T-cell (primary cell): ENCODE measurements around the gene FSD1. TPM values are rescaled to one million over a fixed set of nuclear protein-coding genes. Genes with fewer than 3 reads are reported as not detected.

Experiments
- ATAC-seq, 4 experiments: fragments of 200-7000 bp in 3 of 4; fragments of 150-1000 bp in 1 of 4; cut with Tn5 transposase; replicated peaks in 1 of 4; 1 replicate in 3 of 4; 2 replicates in 1 of 4; pipeline ENCODE4 v1.10.0; 2021; ENCODE audit warnings: moderate library complexity in 3 of 4, mild to moderate bottlenecking in 2 of 4, moderate number of reproducible peaks in 1 of 4
- CTCF ChIA-PET, 2 donors: fragments of 300-600 bp; sonication (Branson Sonifier 250); formaldehyde crosslinking; loops; one replicate each; lab custom pipeline; 2022; ENCODE audit warnings: antibody characterized with exemption in 2 of 2; lab: Charles Lee
- POLR2A ChIA-PET, 2 donors: fragments of 300-600 bp; sonication (Branson Sonifier 250); formaldehyde crosslinking; loops; one replicate each; lab custom pipeline; 2022; ENCODE audit warnings: antibody characterized with exemption in 2 of 2; lab: Charles Lee
- DNase-seq, 35 experiments: peaks; one replicate each; pipeline versions ENCODE4 v3.0.0 to v3.0.0-alpha.2; 2013 to 2023
- H3K27ac ChIP-seq: one replicate; pipeline ENCODE4 v1.5.1; 2013; ENCODE audit warnings: low read length
- H3K27me3 ChIP-seq, 2 experiments: replicated peaks in 1 of 2; 1 replicate in 1 of 2; 2 replicates in 1 of 2; pipeline versions ENCODE4 v1.6.1 to v1.7.0; 2013; ENCODE audit warnings: low read length in 1 of 2, mixed read lengths in 1 of 2; ENCODE audit not compliant: control insufficient read depth in 2 of 2, insufficient read depth in 2 of 2; ENCODE audit errors: extremely low read depth in 1 of 2
- H3K36me3 ChIP-seq, 2 donors: 1 replicate in 1 of 2; 2 replicates in 1 of 2; pipeline versions ENCODE4 v1.6.1 to v1.7.0; 2013; ENCODE audit warnings: low read length in 1 of 2; ENCODE audit not compliant: control insufficient read depth in 2 of 2, insufficient read depth in 1 of 2; ENCODE audit errors: extremely low read depth in 1 of 2
- H3K4me1 ChIP-seq, 2 experiments: 1 replicate in 1 of 2; 2 replicates in 1 of 2; pipeline versions ENCODE4 v1.6.1 to v1.7.0; 2013; ENCODE audit warnings: low read length in 2 of 2, mixed read lengths in 1 of 2; ENCODE audit not compliant: insufficient read depth in 2 of 2, control insufficient read depth in 1 of 2; ENCODE audit errors: extremely low read depth in 1 of 2
- H3K4me3 ChIP-seq, 2 donors: 1 replicate in 1 of 2; 2 replicates in 1 of 2; pipeline versions ENCODE4 v1.5.1 to v1.7.0; 2013; ENCODE audit warnings: mild to moderate bottlenecking in 2 of 2, low read length in 1 of 2, moderate library complexity in 1 of 2; ENCODE audit not compliant: control insufficient read depth in 1 of 2; ENCODE audit errors: extremely low read depth in 1 of 2
- H3K9me3 ChIP-seq: 2 replicates; pipeline ENCODE4 v1.7.0; 2013
- H3K27ac Mint-ChIP-seq, 2 donors: one replicate each; pipeline ENCODE4 v1.8.0; 2020 to 2021; ENCODE audit warnings: mild to moderate bottlenecking in 2 of 2, mixed read lengths in 2 of 2
- H3K27me3 Mint-ChIP-seq, 2 donors: one replicate each; pipeline ENCODE4 v1.8.0; 2021 to 2022; ENCODE audit warnings: mixed read lengths in 2 of 2
- H3K36me3 Mint-ChIP-seq: one replicate; pipeline ENCODE4 v1.8.0; 2021; ENCODE audit warnings: mixed read lengths
- H3K4me1 Mint-ChIP-seq, 3 donors: one replicate each; pipeline ENCODE4 v1.8.0; 2020 to 2022; ENCODE audit warnings: mixed read lengths in 3 of 3, mild to moderate bottlenecking in 1 of 3
- H3K4me3 Mint-ChIP-seq, 3 donors: one replicate each; pipeline ENCODE4 v1.8.0; 2020 to 2022; ENCODE audit warnings: mild to moderate bottlenecking in 3 of 3, mixed read lengths in 3 of 3, moderate library complexity in 3 of 3
- H3K9me3 Mint-ChIP-seq, 3 donors: one replicate each; pipeline ENCODE4 v1.8.0; 2020 to 2022; ENCODE audit warnings: mixed read lengths in 3 of 3
- WGBS: methylation state at CpG from one replicate; pipeline ENCODE4 v1.1.5; 2013; ENCODE audit warnings: missing lambda C conversion rate; ENCODE audit not compliant: insufficient coverage; 5-methylcytosine and 5-hydroxymethylcytosine counted together
- total RNA-seq, 35 experiments: library from RNA in 6 of 35; stranded (reverse) in 6 of 35; fragments of 120-200 nt in 1 of 35; gene quantifications; one replicate each; pipeline versions ENCODE4 v1.2.1 to v1.2.4 and lab custom pipeline; 2013 to 2026

FSD1 gene
- total RNA-seq, 5 donors from 2014 or later (not counting 1 experiment from before 2014, with no cell fraction given), result 2.8 to 4.1 (median 3.4) TPM

GRCh38 chr19:4362831-4363545 lies 58.6 kb downstream of the FSD1 start:
- Mint-ChIP-seq H3K4me3 (no peak overlapping the region), H3K27me3 (no peaks in the 10 kb centered on the region), H3K4me1 (peaks cover 4 to 6% (median 4%) of the 10 kb centered on the region in 3 donors), H3K9me3 (no peaks in the 10 kb centered on the region), H3K27ac (no peak overlapping the region), H3K36me3 (peaks cover 15% of the 10 kb centered on the region)
- H3K27me3 ChIP-seq, result no peaks in the 10 kb centered on the region
- H3K27ac ChIP-seq, result no peak overlapping the region
- H3K9me3 ChIP-seq, result no peaks in the 10 kb centered on the region
- CTCF ChIA-PET, result no interaction called here
- WGBS, result 89% methylated on average over 18 of the region's 22 CpGs
- POLR2A ChIA-PET, result interaction anchor here in 1 of 2 donors (0.6 kb wide), 1 partner anchor 28 kb away, joined by 3 read pairs; no protein-coding TSS in a partner anchor
- DNase-seq, result no peak
- peak in 2 of 4 experiments; percentile 20 to 24 for ATAC-seq
- no peak overlapping the region for H3K4me3 ChIP-seq
- peaks cover 0 to 6% of the 10 kb centered on the region in 2 experiments for H3K4me1 ChIP-seq
- peaks cover 20 to 63% of the 10 kb centered on the region in 2 donors for H3K36me3 ChIP-seq

GRCh38 chr19:4363571-4364304 lies 59.3 kb downstream of the FSD1 start:
- no peak overlapping the region for H3K4me3 Mint-ChIP-seq
- no peaks in the 10 kb centered on the region for H3K27me3 Mint-ChIP-seq
- WGBS, result 94% methylated on average over 25 of the region's 26 CpGs
- peaks cover 20 to 63% of the 10 kb centered on the region in 2 donors for H3K36me3 ChIP-seq
- peaks cover 15% of the 10 kb centered on the region for H3K36me3 Mint-ChIP-seq
- ChIA-PET CTCF (no interaction called here), POLR2A (no interaction called here)
- H3K4me1 Mint-ChIP-seq, result peaks cover 9 to 12% (median 12%) of the 10 kb centered on the region in 3 donors
- no peaks in the 10 kb centered on the region for H3K9me3 Mint-ChIP-seq
- ATAC-seq (no peak), DNase-seq (no peak)
- H3K27ac Mint-ChIP-seq, result no peak overlapping the region
- no peaks in the 10 kb centered on the region for H3K9me3 ChIP-seq
- no peaks in the 10 kb centered on the region for H3K27me3 ChIP-seq
- H3K4me1 ChIP-seq, result peaks cover 4 to 13% of the 10 kb centered on the region in 2 experiments
- H3K27ac ChIP-seq, result no peak overlapping the region
- no peak overlapping the region for H3K4me3 ChIP-seq

- CTCF ChIA-PET, result interaction anchor here in 1 of 2 donors (0.6 kb wide), 1 partner anchor 61 kb away, joined by 3 read pairs; no protein-coding TSS in a partner anchor
- no peak overlapping the region for H3K4me3 ChIP-seq
- H3K27me3 ChIP-seq, result no peaks in the 10 kb centered on the region
- POLR2A ChIA-PET, result no interaction called here
- Mint-ChIP-seq H3K9me3 (no peaks in the 10 kb centered on the region), H3K4me1 (peaks cover 23 to 26% (median 24%) of the 10 kb centered on the region in 3 donors), H3K27ac (no peak overlapping the region), H3K27me3 (no peaks in the 10 kb centered on the region), H3K36me3 (peaks cover 13% of the 10 kb centered on the region), H3K4me3 (no peak overlapping the region)
- H3K27ac ChIP-seq, result no peak overlapping the region
- H3K9me3 ChIP-seq, result no peaks in the 10 kb centered on the region
- H3K36me3 ChIP-seq, result peaks cover 16 to 53% of the 10 kb centered on the region in 2 donors
- 100% methylated on average over 6 of the region's 16 CpGs for WGBS
- no peak for DNase-seq
- no peak for ATAC-seq
- H3K4me1 ChIP-seq, result peaks cover 8 to 29% of the 10 kb centered on the region in 2 experiments
These were observed 60.9 kb downstream of the FSD1 start for GRCh38 chr19:4365341-4365740.

GRCh38 chr19:4365791-4366665 lies 61.6 kb downstream of the FSD1 start:
- ATAC-seq, result no peak
- H3K27me3 Mint-ChIP-seq, result no peaks in the 10 kb centered on the region
- H3K27me3 ChIP-seq, result no peaks in the 10 kb centered on the region
- H3K9me3 ChIP-seq, result no peaks in the 10 kb centered on the region
- ChIA-PET CTCF (interaction anchor here in 1 of 2 donors (0.6 kb wide), 1 partner anchor 60 kb away, joined by 3 read pairs; no protein-coding TSS in a partner anchor), POLR2A (interaction anchor here in 1 of 2 donors (0.7 kb wide), 1 partner anchor 12 kb away, joined by 9 read pairs; no protein-coding TSS in a partner anchor)
- DNase-seq, result no peak
- H3K4me3 ChIP-seq, result no peak overlapping the region
- H3K9me3 Mint-ChIP-seq, result no peaks in the 10 kb centered on the region
- peak overlapping the region; percentile 6 to 39 for H3K27ac Mint-ChIP-seq
- WGBS, result 94% methylated on average over 16 of the region's 19 CpGs
- H3K4me1 Mint-ChIP-seq, result peaks cover 29 to 33% (median 30%) of the 10 kb centered on the region in 3 donors
- peaks cover 8% of the 10 kb centered on the region for H3K36me3 Mint-ChIP-seq
- no peak overlapping the region for H3K4me3 Mint-ChIP-seq
- peaks cover 16 to 48% of the 10 kb centered on the region in 2 donors for H3K36me3 ChIP-seq
- no peak overlapping the region for H3K27ac ChIP-seq
- peaks cover 14 to 36% of the 10 kb centered on the region in 2 experiments for H3K4me1 ChIP-seq

- no peaks in the 10 kb centered on the region for H3K27me3 Mint-ChIP-seq
- H3K27me3 ChIP-seq, result no peaks in the 10 kb centered on the region
- 97% methylated on average over 7 of the region's 16 CpGs for whole genome bisulfite sequencing
- DNase-seq, result no peak
- ChIA-PET CTCF (no interaction called here), POLR2A (interaction anchor here in 1 of 2 donors (0.7 kb wide), 1 partner anchor 11 kb away, joined by 9 read pairs; no protein-coding TSS in a partner anchor)
- peaks cover 12 to 47% of the 10 kb centered on the region in 2 donors for H3K36me3 ChIP-seq
- ATAC-seq, result no peak
- H3K27ac Mint-ChIP-seq, result peak overlapping the region; percentile 66 to 89
- H3K36me3 Mint-ChIP-seq, result peaks cover 8% of the 10 kb centered on the region
- no peak overlapping the region for H3K4me3 ChIP-seq
- no peak overlapping the region for H3K27ac ChIP-seq
- peaks cover 16 to 44% of the 10 kb centered on the region in 2 experiments for H3K4me1 ChIP-seq
- H3K4me3 Mint-ChIP-seq, result no peak overlapping the region
- H3K9me3 ChIP-seq, result no peaks in the 10 kb centered on the region
- no peaks in the 10 kb centered on the region for H3K9me3 Mint-ChIP-seq
- peaks cover 32 to 40% (median 33%) of the 10 kb centered on the region in 3 donors for H3K4me1 Mint-ChIP-seq
These were observed 62.4 kb downstream of the FSD1 start for GRCh38 chr19:4366666-4367335.
